Activated naive CD4-positive, alpha-beta T cell treated with anti-CD3 and anti-CD28 coated beads, Interleukin-2, amount 50 U/mL, for 16 hours (primary cell): ENCODE measurements around the gene OPTC.

Source experiments
- DNase-seq: peaks from one replicate; pipeline ENCODE4 v3.0.0-alpha.2; 2020

OPTC gene

GRCh38 chr1:203518541-203518940, 24.6 kb downstream of the OPTC start:
- no peak for DNase-seq

DNA sequence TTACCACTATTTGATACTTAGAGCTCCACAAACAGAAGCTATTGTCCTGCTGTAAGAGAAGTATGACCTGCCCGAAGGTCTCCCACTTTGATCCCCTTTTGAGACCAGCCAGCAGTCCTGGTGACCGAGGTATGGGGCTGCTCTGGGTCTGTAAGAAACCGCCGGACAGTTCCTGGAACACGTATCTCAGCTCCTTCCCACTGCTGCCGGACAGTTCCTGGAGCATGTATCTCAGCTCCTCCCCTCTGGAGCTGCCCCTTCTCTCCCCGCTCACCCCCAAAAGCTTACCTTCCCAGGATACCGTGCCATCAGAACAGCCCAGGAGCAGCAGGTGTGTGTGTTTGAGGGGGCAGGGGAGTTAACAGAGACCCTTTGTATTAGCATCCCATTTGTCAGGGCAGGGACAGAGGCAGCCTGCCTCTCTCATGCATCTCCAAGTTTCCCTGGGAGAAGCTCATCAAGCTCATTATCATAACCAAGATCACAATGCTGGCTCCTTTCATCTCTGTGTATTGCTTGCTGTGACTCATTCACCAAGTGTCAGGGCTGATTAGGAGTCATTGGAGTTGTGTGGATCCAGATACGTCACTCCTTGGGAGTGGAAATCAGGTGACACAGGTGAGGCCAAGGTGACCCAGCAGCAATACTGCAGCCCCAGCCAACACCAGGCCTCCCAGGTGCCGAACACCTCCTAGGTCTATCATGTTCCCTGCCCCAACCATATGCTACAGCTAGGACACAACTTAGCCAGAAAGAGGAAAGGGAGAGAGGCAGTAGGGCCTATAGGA, 25.3 kb downstream of the OPTC start:
- DNase-seq: no peak

DNA sequence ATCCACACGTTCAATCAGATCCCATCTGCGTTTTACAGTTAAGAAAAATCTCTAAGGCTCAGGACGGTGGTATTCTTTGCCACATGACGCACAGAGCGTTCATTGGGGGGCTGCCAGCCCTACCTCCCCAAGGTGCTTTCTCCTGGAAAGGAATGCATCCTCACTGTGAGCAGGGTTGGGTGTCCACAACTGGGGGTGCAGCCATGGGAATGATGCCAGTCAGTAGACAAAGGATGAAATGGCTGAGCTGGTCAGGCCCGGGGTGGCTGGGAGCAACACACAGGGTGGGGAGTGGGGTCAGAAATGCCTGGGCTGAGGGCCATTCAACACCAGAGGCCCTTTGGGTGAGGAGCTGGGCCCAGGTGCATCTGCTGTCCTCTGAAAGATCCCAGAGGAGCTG, 25.9 kb downstream of the OPTC start:
- no peak for DNase-seq

DNA sequence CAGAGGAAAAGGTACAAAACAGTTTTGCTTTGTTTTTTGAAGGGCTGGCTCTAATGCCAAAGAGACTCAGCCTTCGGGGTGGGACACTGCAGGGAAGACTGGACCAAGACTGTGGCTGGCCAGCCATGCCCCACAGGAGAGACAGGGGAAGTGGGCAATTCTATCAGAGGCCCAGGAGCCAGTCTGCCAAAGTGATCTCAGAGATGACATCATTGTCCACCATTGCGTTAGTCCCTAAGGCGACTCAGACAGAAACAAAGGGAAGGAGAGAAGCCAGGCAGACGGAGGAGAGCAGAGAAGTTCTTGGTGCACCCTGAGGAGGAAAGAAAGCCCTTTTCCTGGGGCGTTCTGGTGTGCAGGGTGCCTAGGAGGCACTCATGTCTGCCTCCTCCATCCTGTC, 26.4 kb downstream of the OPTC start:
- DNase-seq: no peak

- DNase-seq: no peak
Observed at GRCh38 chr1:203521074-203521794, 27.3 kb downstream of the OPTC start.

DNA sequence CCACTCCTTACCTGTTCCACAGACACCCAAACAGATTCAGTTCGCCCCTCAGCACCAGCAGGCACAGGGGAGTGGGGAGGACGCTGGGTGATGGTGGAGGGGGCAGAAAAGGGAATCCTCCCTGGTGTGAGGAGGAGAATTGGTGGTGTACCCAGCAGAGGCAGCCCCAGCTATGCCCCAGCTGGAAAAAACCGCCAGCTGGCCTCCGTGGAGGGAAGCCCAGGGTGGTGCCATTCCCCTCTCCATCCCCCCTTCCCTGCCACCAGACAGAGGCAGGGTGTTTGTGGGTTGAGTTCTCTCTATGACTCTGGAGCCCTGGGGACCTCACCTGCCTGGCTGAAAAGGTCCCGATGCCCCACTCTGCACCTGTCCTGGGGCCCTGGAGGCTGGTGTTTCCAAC, 27.9 kb downstream of the OPTC start:
- no peak for DNase-seq

DNA sequence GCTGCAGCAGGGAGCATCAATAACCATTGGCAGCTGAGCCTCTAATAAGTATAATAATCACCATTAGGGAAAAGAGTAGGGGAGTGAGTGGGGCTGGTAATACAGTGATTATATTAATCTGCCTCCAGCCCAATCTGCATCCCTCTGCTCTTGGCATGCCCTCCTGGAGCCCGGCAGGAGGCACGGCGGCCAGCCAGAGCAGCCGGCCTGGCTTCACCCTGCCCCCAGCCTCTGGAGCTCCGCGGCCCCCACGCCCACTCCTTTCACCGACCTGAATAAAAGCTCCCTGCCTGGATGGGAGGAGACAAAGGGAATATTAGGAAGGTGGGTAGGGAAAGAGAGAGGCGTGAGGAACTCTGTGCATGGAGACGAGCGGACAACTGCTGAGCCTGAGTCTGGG, 28.3 kb downstream of the OPTC start:
- no peak for DNase-seq

DNA sequence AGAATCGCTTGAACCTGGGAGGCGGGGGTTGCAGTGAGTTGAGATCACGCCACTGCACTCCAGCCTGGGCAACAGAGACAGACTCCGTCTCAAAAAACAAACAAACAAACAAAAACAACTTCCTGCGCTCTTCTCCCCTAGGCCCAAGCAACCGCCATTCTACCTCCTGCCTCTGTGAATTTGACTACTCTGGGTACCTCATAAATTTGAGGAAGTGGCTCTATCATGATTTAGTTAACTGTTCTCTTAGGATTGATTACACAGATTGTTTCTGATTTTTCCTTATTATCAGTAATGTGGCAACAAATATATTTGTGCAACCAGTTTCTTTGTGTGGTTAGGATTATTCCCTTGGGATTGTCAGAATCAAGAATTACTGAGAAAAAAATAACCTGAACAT, 29.7 kb downstream of the OPTC start:
- DNase-seq: no peak

GRCh38 chr1:203524152-203524551, 30.2 kb downstream of the OPTC start:
- no peak for DNase-seq

GRCh38 chr1:203524824-203525223, 30.9 kb downstream of the OPTC start:
- no peak for DNase-seq

GRCh38 chr1:203525685-203526084, 31.7 kb downstream of the OPTC start:
- no peak for DNase-seq

GRCh38 chr1:203526130-203526529, 32.2 kb downstream of the OPTC start:
- no peak for DNase-seq

- DNase-seq: no peak
Observed at GRCh38 chr1:203526572-203526971, 32.6 kb downstream of the OPTC start.

GRCh38 chr1:203527013-203527412, 33.1 kb downstream of the OPTC start:
- no peak for DNase-seq

DNA sequence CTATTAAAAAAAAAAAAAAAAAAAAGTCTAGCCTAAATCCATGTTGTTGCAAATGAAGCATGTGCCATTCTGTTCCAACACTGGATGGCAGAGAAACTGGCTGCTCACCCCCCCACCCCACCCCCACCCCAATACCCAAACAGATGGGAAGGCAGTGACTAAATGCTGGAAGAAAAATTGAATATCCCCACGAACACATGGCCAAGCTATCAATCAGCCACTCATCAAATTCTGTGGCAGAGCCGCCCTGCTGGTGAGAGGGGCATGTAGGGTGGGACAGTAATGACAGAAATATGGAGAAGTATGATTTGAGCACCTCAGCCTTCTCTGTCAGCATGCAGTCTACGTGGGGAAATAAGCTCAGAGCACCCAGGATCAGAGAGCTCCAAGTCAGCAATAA, 34.1 kb downstream of the OPTC start:
- DNase-seq: no peak

DNA sequence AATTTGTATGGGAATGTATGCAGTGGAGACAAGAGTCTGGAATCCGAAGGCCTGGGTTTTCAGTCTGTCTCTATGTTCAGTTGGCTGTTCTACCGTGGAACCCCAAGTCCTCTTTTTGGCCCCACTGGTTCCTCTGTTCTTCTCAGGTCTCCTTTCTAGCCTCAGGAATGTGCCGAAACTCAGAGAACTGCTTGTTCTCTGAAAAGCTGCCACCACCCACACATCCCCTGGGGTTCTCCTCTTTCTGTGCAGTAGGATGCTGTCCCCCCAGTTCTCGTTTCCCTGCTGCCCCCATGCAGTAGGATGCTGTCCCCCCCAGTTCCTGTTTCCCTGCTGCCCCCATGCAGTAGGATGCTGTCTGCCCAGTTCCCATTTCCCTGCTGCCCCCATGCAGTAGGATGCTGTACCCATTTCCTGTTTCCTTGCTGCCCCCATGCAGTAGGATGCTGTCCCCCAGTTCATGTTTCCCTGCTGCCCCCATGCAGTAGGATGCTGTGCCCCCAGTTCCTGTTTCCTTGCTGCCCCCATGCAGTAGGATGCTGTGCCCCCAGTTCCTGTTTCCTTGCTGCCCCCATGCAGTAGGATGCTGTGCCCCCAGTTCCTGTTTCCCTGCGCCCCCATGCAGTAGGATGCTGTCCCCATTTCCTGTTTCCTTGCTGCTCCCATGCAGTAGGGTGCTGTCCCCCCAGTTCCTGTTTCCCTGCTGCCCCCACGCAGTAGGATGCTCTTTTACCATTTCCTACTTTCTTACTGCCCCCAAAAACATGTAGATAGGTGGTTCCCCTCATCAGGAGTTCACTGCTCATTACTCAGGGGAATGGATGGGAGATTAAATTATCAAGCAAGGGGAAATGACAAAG, 35.3 kb downstream of the OPTC start:
- no peak for DNase-seq

GRCh38 chr1:203531063-203531462, 37.1 kb downstream of the OPTC start:
- DNase-seq: no peak

DNA sequence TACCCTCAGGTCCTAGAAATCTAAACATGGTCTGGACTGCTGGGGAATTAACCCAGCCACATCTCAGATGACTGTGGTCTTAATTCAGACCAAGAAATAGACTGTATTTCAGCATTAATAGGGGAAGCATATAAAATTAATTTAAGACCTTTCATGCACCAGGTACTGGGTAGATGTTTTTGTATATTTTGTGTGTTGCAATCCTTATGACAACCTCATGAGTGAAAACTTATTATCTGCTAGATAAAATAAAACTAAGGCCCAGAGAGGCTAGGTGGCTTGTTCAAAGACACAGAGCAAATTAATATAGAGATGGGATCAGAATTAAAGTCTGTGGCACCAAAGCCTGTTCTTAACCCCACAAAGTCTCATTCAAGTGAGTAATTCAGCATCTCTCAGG, 40.1 kb downstream of the OPTC start:
- no peak for DNase-seq

GRCh38 chr1:203534526-203534925, 40.6 kb downstream of the OPTC start:
- DNase-seq: no peak

DNA sequence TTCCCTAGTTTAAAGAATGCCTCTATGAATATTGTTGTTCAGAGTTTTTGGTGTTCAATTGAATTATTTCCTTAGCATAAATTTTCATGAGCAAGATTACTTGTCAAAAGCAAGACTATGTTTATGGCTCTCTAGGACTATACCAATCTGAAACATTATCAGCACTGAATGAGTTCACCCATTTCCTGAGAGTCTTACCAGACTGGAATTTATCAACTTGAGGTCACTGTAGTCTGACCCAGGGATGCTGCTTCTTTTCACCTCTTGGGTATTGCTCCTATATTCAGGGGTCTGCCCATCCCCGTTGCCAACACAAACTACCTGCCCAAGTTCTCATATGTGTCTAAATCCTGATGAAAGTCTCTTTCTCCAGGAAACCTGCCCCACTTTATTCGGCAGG, 42.6 kb downstream of the OPTC start:
- DNase-seq: no peak

- DNase-seq: no peak
Observed at GRCh38 chr1:203536980-203537455, 43.1 kb downstream of the OPTC start.

DNA sequence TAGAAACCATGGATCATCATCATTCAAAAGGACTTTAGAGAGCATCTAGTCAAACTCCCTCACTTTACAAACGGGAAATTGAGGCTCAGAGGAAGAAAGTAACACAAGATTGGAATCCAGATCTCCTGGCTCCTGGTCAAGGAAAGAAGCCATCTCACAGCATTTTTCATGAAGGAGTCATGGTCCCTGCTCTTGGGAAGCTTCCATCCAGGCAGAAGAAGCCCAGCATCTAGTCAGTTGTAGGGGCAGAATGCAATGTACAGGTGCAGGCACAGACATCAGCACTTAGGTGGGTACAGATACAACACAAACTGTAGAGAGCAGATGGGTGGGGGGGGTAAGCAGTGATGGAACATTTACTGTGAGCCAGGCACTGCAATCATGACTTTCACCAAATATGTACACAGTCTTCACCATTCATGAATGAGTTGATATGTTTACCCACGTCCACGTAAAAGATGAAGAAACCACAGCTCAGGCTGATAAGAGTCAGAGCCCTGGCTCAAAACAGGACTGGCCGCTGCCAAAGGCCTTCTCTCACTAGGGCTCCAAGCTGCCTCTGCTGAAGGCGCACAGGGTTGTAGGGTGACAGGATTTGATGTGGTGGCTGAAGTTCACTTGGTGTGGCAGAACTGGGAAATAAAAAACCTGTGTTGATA, 44.0 kb downstream of the OPTC start:
- no peak for DNase-seq

DNA sequence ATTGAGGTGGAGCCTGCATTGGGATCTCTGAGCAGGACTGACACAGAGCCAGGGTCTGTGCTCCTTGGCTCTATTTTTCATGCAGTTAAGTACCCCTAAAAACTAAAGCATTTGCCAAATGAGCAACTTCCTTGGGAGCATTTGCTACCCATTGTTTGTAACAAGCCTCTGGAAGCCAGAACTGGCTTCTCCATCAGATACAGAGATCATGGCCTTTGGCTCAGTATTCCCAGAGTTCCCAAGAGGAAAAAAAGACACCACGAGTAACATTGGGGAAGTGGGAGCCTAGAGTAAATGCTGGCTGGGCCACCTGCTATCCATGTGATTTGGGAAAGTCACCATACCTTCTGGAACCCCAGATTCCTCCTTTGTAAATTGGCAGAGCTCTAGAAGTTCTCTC, 44.8 kb downstream of the OPTC start:
- no peak for DNase-seq
